Suprapubic skin (tissue), 4 donors: ENCODE data around the gene ITPKB. TPM values are rescaled to one million over a fixed set of nuclear protein-coding genes. Genes with fewer than 3 reads are reported as not detected.

Source experiments
- DNase-seq, 2 donors: peaks; one replicate each; pipeline ENCODE4 v3.0.0-alpha.2; 2019; ENCODE audit warnings: low spot score in 2 of 2
- H3K27ac ChIP-seq: fragments of 200-600 bp; sonication (generic); one replicate; pipeline ENCODE4 v1.5.1; 2019
- H3K27me3 ChIP-seq: fragments of 200-600 bp; sonication (generic); one replicate; pipeline ENCODE4 v1.5.1; 2019
- H3K36me3 ChIP-seq: fragments of 200-600 bp; sonication (generic); one replicate; pipeline ENCODE4 v1.5.1; 2019
- H3K4me1 ChIP-seq: fragments of 200-600 bp; sonication (generic); one replicate; pipeline ENCODE4 v1.5.1; 2019
- H3K4me3 ChIP-seq: fragments of 200-600 bp; sonication (generic); one replicate; pipeline ENCODE4 v1.5.1; 2019; ENCODE audit warnings: mild to moderate bottlenecking
- H3K9me3 ChIP-seq: fragments of 200-600 bp; sonication (generic); one replicate; pipeline ENCODE4 v1.5.1; 2019
- EP300 ChIP-seq: sonication (generic); formaldehyde crosslinking; IDR thresholded peaks from one replicate; pipeline ENCODE4 v1.6.1; 2017; ENCODE audit warnings: antibody characterized with exemption
- POLR2A ChIP-seq, 2 donors: fragments of 450-650 bp; IDR thresholded peaks; one replicate each; pipeline ENCODE4 v1.6.1; 2017; ENCODE audit warnings: antibody characterized with exemption in 2 of 2, mild to moderate bottlenecking in 2 of 2, moderate library complexity in 2 of 2
- POLR2AphosphoS5 ChIP-seq, 3 donors: sonication (generic); formaldehyde crosslinking; IDR thresholded peaks; one replicate each; pipeline ENCODE4 v1.6.1; 2017; ENCODE audit warnings: antibody characterized with exemption in 3 of 3
- WGBS: methylation state at CpG from one replicate; pipeline ENCODE4 v1.1.5; 2018; 5-methylcytosine and 5-hydroxymethylcytosine counted together
- total RNA-seq, 4 donors: library from RNA; depleted of rRNA; stranded (reverse); fragments of >200 nt; gene quantifications; one replicate each; pipeline ENCODE4 v1.1.0, GENCODE V29; 2016
- TF ChIP-seq, protein P1 (sequence below), 2 donors: fragments of 200-600 bp in 1 of 2; fragments of 450-650 bp in 1 of 2; sonication (generic) in 1 of 2; IDR thresholded peaks; one replicate each; pipeline ENCODE4 v1.5.1; 2016 to 2019; ENCODE audit warnings: antibody characterized with exemption in 2 of 2, mild to moderate bottlenecking in 1 of 2, moderate library complexity in 1 of 2

Gene ITPKB
- total RNA-seq, 4 donors from 2014 or later, result 31.0 to 39.0 (median 35.3) TPM

DNA sequence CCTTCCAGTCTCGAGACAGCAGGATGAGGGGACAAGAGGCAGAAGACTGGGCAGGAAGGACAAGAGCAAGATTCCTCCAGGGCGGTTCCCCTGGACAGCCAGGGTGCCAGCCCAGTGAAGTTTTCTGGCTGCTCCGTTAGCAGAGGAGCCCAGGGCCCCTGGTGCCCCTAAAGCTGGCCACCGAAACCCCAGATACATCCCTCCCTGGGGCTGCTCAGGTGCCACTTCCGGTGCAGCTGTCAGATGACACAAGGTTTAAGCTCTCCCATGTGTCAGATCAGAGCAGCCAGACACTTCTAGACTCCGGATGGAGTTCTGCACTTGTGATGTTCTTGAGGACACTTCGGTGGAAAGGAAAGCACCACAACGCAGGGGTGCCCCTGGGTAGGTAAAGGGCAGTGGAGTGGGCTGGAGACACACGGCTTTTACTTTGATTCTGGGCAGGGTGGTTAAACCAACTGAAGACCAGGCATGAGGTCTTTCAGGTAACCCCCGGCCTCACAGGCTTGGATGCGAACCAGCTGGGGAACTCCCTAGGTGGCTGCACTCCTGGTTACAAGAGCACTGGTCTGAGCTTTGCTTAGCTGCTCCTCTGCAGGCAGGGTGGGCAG is 85.7 kb downstream of the ITPKB start:
- Histone ChIP-seq H3K4me1 (peaks cover 56% of the 10 kb centered on the region), H3K36me3 (peaks cover 3% of the 10 kb centered on the region), H3K9me3 (no peaks in the 10 kb centered on the region), H3K4me3 (no peak overlapping the region), H3K27me3 (no peaks in the 10 kb centered on the region), H3K27ac (no peak overlapping the region)
- WGBS, result 69% methylated on average over 8 of the region's 11 CpGs
- TF ChIP-seq POLR2A (IDR thresholded peaks at IDR 0.05) (no peak), POLR2AphosphoS5 (IDR thresholded peaks at IDR 0.05) (no peak), EP300 (no peak)
- TF ChIP-seq, protein P1, sequence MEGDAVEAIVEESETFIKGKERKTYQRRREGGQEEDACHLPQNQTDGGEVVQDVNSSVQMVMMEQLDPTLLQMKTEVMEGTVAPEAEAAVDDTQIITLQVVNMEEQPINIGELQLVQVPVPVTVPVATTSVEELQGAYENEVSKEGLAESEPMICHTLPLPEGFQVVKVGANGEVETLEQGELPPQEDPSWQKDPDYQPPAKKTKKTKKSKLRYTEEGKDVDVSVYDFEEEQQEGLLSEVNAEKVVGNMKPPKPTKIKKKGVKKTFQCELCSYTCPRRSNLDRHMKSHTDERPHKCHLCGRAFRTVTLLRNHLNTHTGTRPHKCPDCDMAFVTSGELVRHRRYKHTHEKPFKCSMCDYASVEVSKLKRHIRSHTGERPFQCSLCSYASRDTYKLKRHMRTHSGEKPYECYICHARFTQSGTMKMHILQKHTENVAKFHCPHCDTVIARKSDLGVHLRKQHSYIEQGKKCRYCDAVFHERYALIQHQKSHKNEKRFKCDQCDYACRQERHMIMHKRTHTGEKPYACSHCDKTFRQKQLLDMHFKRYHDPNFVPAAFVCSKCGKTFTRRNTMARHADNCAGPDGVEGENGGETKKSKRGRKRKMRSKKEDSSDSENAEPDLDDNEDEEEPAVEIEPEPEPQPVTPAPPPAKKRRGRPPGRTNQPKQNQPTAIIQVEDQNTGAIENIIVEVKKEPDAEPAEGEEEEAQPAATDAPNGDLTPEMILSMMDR (IDR thresholded peaks at IDR 0.05), result no peak
- DNase-seq, result no peak

DNA sequence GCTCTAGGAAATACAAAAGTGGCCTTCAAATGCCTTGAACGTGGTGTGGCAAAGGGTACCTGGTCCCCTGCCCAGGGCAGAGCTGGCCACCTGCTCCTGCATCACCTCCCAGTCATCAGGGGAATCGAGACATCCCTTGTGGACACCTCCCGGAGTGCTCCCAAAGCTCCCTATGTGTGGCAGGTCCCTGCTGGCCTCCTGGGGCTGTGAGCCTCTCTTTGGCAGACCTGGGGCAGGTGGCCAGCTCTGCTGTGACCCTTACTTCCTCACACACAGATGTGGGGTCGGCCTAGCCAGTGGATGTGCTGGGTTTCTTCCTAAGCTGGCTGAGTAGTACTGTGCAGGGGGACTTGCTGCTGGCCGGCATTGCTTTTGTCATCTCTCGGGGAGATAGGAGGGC is 86.5 kb downstream of the ITPKB start:
- no peak overlapping the region for H3K4me3 ChIP-seq
- H3K4me1 ChIP-seq, result peaks cover 48% of the 10 kb centered on the region
- peaks cover 11% of the 10 kb centered on the region for H3K36me3 ChIP-seq
- no peak overlapping the region for H3K27ac ChIP-seq
- H3K9me3 ChIP-seq, result no peaks in the 10 kb centered on the region
- TF ChIP-seq, protein P1 (IDR thresholded peaks at IDR 0.05), result no peak
- TF ChIP-seq POLR2AphosphoS5 (IDR thresholded peaks at IDR 0.05) (no peak), EP300 (no peak), POLR2A (IDR thresholded peaks at IDR 0.05) (no peak)
- H3K27me3 ChIP-seq, result no peaks in the 10 kb centered on the region
- no peak for DNase-seq
- 93% methylated on average over 6 of the region's 6 CpGs for WGBS

DNA sequence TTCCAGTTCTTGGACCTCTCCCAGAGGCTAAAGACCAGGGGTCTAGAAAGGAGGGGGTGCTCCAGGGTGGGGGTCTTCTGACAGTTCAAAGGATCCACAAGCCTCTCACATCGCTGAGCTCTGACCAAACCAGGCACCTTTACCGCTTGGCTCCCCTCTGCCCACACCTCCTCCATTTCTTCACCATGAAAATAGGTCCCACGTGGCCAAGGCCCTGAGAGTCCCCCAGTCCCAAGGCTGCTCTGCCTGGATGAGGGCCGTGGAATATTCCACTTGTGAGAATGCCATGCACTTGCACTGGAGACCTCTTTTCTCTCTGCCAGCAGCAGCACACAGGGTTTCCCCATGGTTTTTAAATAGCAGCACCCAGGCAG is 87.4 kb downstream of the ITPKB start:
- Histone ChIP-seq H3K4me1 (peaks cover 39% of the 10 kb centered on the region), H3K4me3 (no peak overlapping the region), H3K9me3 (no peaks in the 10 kb centered on the region), H3K36me3 (peaks cover 20% of the 10 kb centered on the region), H3K27me3 (no peaks in the 10 kb centered on the region), H3K27ac (no peak overlapping the region)
- no peak for DNase-seq
- WGBS, result 83% methylated on average over 4 of the region's 4 CpGs
- TF ChIP-seq EP300, result no peak
- TF ChIP-seq POLR2AphosphoS5 (IDR thresholded peaks at IDR 0.05), result no peak
- TF ChIP-seq POLR2A (IDR thresholded peaks at IDR 0.05), result no peak
- TF ChIP-seq, protein P1 (IDR thresholded peaks at IDR 0.05), result no peak

DNA sequence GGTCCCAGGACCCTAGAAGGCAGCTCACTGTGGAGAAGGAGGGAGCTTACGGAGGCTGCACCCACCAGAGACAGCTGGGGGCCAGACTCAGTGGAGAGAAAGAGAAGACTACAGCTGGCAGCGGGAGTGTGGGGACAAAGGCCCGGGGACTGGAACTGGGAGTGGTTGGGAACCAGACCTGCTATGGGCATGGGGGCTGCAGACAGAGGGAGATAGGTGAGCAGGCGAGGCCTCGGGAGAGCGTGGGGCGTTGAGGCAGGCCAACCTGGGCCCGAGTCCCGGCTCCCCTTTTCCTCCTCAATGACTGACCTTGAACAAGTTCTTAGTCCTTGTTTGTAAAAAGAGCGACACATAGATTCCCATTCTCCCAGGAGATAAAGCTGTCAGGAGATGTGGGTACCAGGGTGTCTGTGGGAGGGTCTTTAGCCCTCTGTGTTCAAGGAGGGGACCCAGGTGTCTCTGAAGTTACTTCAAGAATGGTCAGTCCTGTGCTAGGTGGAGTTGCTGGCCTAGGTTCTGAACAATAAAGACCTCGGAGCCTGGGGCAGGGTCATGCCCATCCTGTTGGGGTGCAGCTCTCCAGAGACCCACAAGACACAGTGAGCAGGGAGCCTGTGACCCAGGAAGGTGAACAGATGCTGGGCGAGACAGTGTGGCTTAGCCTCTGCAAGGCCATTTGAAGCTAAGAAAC is 87.9 kb downstream of the ITPKB start:
- no peak overlapping the region for H3K27ac ChIP-seq
- H3K4me1 ChIP-seq, result peaks cover 39% of the 10 kb centered on the region
- no peak for DNase-seq
- no peaks in the 10 kb centered on the region for H3K9me3 ChIP-seq
- peaks cover 26% of the 10 kb centered on the region for H3K36me3 ChIP-seq
- no peaks in the 10 kb centered on the region for H3K27me3 ChIP-seq
- H3K4me3 ChIP-seq, result no peak overlapping the region
- TF ChIP-seq EP300, result no peak
- TF ChIP-seq, protein P1 (IDR thresholded peaks at IDR 0.05), result no peak
- no peak for TF ChIP-seq POLR2AphosphoS5 (IDR thresholded peaks at IDR 0.05)
- no peak for TF ChIP-seq POLR2A (IDR thresholded peaks at IDR 0.05)
- WGBS, result 87% methylated on average over 12 of the region's 12 CpGs

DNA sequence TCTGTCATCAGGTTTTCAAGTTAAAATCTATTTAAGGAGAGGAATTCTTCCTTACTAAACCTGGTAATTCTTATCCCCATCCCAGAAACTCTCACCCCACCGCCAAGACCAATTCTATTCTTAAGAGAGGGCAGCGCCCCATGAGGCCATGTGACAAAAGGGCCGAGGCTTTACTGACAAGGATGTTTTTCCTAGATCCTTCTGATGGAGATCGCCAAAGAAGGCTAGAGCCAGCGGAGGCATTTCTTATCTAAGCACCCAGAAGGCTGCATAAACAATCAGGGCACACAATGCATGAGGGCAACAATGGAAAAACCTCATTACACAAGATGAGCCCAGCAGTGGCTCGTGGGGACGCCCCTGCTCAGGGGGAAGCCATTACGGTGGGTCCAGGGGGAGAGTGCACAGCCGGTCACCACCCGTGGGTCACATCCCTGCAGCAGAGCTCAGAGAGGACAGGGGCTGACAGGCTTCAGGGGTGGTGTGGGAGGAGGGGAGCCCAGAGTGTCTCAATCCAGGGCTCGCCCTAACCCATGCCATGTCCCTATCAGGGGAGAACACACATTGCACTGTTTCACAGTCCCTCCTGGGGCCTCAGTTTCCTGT is 88.7 kb downstream of the ITPKB start:
- H3K27ac ChIP-seq, result no peak overlapping the region
- no peak for DNase-seq
- H3K9me3 ChIP-seq, result no peaks in the 10 kb centered on the region
- H3K4me1 ChIP-seq, result peaks cover 39% of the 10 kb centered on the region
- peaks cover 33% of the 10 kb centered on the region for H3K36me3 ChIP-seq
- no peaks in the 10 kb centered on the region for H3K27me3 ChIP-seq
- TF ChIP-seq POLR2A (IDR thresholded peaks at IDR 0.05) (no peak), EP300 (no peak), POLR2AphosphoS5 (IDR thresholded peaks at IDR 0.05) (no peak)
- TF ChIP-seq, protein P1 (IDR thresholded peaks at IDR 0.05), result no peak
- 69% methylated on average over 11 of the region's 11 CpGs for WGBS
- H3K4me3 ChIP-seq, result no peak overlapping the region
